ENCODE measurements around the gene ST3GAL3. TPM values are rescaled to one million over a fixed set of nuclear protein-coding genes. Genes with fewer than 3 reads are reported as not detected.
A peak's percentile ranks its signal among the peaks of the same experiment; 100 is the strongest.

ST3GAL3 gene
- total RNA-seq, 1 donor: 16.8 TPM

DNA sequence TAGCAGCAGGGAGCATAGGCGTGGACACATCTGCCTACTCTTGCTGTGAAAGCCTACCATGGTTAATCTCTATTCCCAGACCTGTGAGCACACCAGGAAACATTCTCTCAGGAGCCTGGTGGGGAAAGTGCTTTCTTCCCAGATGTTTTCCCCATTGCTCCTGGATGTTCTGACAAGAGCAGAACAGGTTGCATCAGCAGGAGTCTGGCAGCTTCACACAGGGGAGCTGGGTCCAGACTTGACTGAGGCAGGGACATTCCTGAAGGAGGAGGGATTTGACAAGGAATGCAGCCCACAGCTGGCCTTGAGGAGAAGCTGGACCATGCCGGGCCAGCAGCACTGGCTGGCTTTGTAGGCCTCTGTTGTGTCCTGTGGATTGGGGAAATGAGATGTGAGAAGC is 205.3 kb downstream of the ST3GAL3 start:
- TF ChIP-seq, protein P1, sequence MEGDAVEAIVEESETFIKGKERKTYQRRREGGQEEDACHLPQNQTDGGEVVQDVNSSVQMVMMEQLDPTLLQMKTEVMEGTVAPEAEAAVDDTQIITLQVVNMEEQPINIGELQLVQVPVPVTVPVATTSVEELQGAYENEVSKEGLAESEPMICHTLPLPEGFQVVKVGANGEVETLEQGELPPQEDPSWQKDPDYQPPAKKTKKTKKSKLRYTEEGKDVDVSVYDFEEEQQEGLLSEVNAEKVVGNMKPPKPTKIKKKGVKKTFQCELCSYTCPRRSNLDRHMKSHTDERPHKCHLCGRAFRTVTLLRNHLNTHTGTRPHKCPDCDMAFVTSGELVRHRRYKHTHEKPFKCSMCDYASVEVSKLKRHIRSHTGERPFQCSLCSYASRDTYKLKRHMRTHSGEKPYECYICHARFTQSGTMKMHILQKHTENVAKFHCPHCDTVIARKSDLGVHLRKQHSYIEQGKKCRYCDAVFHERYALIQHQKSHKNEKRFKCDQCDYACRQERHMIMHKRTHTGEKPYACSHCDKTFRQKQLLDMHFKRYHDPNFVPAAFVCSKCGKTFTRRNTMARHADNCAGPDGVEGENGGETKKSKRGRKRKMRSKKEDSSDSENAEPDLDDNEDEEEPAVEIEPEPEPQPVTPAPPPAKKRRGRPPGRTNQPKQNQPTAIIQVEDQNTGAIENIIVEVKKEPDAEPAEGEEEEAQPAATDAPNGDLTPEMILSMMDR (IDR thresholded peaks at IDR 0.05; ENCODE audit: insufficient read depth, low read depth, low read length): no peak

DNA sequence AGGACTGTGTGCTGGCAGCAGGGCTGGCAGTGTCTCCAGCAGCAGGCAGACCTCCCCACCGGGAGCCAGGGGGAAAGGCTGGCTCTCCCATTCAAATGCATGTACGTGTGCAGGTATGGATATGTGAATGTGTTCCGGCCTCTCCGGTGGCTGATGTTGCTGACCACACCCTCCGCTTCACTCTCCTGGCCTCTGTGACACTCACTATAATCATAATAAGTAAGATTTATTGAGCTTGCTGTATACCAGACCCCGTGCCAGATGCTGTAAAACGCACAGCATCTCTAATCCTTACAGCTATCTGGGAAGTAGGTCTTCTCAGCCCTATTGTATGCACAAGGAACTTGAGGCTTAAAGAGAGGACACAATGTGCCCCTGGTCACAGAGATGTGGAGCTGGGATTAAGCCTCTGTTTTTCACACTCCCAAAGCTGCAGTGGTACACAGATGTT is 205.7 kb downstream of the ST3GAL3 start:
- TF ChIP-seq, protein P1 (IDR thresholded peaks at IDR 0.05; ENCODE audit: insufficient read depth, low read depth, low read length): no peak
- no peak overlapping the region for H3K4me3 ChIP-seq (ENCODE audit: low read depth, low read length)
- DNase-seq (ENCODE audit: low read depth): peak; percentile 55

More for the DNA sequence above, 205.3 kb downstream of the ST3GAL3 start:
- no peak overlapping the region for H3K4me3 ChIP-seq (ENCODE audit: low read depth, low read length)
- peak; percentile 73 for DNase-seq (ENCODE audit: low read depth)

DNA sequence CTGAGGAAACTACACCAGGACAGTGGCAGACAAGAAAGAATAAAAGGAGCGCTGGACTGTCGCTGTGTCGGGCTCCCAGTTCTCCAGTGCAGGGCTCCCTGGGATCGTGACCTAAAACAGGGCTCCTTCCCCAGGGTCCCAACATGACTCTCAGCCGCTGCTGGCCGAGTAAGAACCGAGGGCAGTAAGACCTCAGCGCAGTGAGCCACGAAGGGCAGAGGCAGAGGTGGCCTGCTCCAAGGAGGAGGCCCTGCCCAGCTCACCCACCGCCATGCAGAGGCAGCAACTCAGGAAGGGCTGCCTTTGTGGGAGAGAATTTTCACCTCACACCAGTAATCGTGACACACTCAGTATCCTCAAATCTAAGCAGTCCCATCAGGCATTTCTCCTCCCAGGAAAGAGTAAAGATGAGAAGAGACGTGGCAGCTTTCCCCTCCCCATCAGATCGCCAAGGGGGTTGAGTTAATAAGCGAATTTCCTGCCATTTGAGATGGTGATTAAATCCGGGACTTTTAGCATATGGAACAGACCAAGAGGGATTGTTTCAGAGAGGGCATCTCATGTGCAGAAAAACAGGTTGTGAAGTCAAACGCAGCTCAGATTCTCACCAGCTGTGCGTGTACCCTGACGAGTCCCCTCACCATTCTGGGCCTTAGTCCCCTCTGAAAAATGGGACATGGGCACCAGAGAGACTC is 206.5 kb downstream of the ST3GAL3 start:
- H3K4me3 ChIP-seq (ENCODE audit: low read depth, low read length): no peak overlapping the region
- no peak for DNase-seq (ENCODE audit: low read depth)
- TF ChIP-seq, protein P1 (IDR thresholded peaks at IDR 0.05; ENCODE audit: insufficient read depth, low read depth, low read length): no peak

DNA sequence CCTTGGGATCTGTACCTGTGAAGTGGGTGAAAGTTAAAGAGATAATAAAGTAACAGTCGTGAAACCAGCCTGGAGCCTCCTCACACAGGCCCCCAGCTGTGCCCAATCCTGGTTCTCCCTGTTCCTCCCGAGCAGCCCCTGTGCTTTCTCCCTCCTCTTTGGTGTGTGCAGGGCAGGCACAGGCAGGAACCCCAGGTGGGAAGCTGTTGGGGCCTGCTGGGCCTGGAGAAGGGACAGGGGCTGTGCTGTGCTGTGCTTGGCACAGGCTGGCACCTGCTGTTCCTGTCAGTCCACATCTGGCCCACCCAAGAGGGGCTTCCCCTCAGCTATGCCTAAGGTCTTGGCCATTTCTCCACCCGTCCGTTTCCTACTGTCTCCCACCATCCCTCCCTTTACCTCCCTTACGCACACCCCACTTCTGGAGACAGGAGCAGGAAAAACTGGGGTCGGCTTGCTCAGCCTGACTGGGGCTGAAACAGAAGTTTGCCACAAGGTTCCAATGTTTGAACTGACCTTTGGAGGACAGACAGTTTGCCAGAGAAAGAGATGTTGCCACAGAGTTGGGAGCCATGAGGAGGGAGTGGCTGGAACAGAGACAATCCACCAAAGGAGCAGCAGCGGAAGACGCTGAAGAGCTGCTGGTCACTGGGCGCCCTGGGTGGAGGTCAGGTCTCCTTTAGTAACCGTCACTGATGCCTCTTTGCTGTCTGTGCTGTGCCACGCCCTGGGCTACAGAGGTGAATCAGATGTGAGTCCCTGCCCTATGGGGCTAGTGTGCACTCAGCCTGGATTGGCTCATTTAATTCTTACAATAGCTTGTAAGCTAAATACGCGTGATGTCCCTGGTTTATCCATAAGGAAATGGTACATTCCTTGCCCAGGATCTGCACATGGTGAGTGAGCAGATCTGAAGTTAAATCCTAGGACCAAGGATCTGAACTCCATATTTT is 207.5 kb downstream of the ST3GAL3 start:
- no peak for DNase-seq (ENCODE audit: low read depth)
- H3K4me3 ChIP-seq (ENCODE audit: low read depth, low read length): no peak overlapping the region
- TF ChIP-seq, protein P1 (IDR thresholded peaks at IDR 0.05; ENCODE audit: insufficient read depth, low read depth, low read length): no peak

DNA sequence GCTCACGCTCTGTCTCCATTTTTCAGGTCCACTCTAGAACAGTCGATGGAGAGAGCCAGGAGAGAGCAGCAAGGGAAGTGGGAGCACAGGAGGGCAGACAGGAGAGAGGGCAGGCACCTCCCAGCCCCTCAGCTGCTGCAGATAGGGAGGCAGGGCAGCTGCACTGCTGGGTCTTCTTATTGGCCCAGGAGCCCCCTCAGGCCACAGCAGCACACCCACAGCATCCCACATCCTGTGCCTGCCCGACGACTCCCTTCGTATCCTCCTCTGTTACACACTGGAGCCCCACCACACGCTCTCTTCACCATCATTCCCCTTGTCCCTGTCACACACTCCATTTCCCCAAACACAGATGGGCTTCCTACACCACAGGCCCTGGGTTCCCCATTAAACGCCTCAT is 212.6 kb downstream of the ST3GAL3 start:
- TF ChIP-seq, protein P1 (IDR thresholded peaks at IDR 0.05; ENCODE audit: insufficient read depth, low read depth, low read length): no peak
- H3K4me3 ChIP-seq (ENCODE audit: low read depth, low read length): no peak overlapping the region
- no peak for DNase-seq (ENCODE audit: low read depth)

DNA sequence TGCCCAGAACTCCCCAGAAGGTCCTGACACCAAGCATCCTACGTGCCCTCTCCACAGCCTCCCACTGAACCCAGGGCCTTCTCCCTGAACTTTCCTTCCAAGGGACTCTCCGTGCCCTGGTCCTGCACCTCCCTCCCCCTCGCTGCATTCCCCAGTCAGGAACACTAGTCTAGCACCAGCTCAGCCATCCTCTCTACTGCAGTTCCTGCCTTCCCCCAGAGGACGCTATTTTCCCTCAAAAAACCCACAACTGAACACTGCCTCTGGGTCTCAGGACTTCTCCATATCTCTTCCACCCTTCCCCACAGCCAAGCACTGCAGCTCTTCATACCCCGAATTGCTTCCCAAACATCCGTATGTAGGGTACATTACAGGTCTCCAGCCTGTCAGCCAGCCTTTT is 213.7 kb downstream of the ST3GAL3 start:
- TF ChIP-seq, protein P1 (IDR thresholded peaks at IDR 0.05; ENCODE audit: insufficient read depth, low read depth, low read length): no peak
- H3K4me3 ChIP-seq (ENCODE audit: low read depth, low read length): no peak overlapping the region
- no peak for DNase-seq (ENCODE audit: low read depth)

All from fibroblast of villous mesenchyme (primary cell).